Thyroid gland (tissue), 4 donors: ENCODE results near the gene TICRR.

ENCODE experiments used
- CTCF ChIP-seq, 6 experiments: fragments of 200-600 bp in 3 of 6; fragments of 450-650 bp in 3 of 6; sonication (generic) in 3 of 6; IDR thresholded peaks; one replicate each; pipeline ENCODE4 v1.5.1; 2016 to 2019; ENCODE audit warnings: antibody characterized with exemption in 6 of 6, mild to moderate bottlenecking in 2 of 6, inconsistent platforms in 1 of 6, moderate library complexity in 1 of 6
- POLR2A ChIP-seq, 2 donors: fragments of 450-650 bp; IDR thresholded peaks; one replicate each; pipeline ENCODE4 v1.6.1; 2017; ENCODE audit warnings: antibody characterized with exemption in 2 of 2, mild to moderate bottlenecking in 2 of 2, moderate library complexity in 1 of 2

- no peak for TF ChIP-seq CTCF (IDR thresholded peaks at IDR 0.05)
- no peak for TF ChIP-seq POLR2A (IDR thresholded peaks at IDR 0.05)
Observed at GRCh38 chr15:89652666-89653065, 77.4 kb downstream of the TICRR start.
